K562 (cell line): Measurements from ENCODE around the gene HOXA1. TPM values are rescaled to one million over a fixed set of nuclear protein-coding genes. Genes with fewer than 3 reads are reported as not detected.

ENCODE experiments used
- ATAC-seq: fragments of 200-7000 bp; cut with Tn5 transposase; 3 replicates; pipeline ENCODE4 v1.9.1; 2020; ENCODE audit warnings: moderate library complexity
- BruUV-seq: library from RNA; stranded (reverse); fragments of 400-500 nt; replicated peaks from 2 replicates; lab custom pipeline; 2021; lab: Mats Ljungman, UMichigan
- CTCF ChIA-PET: fragments of 300-600 bp; formaldehyde crosslinking; extraction: SDS; loops from one replicate; lab custom pipeline; 2021; ENCODE audit warnings: low intra/inter-chr PET ratio; lab: Yijun Ruan, JAX
- POLR2A ChIA-PET: fragments of 300-600, 350-650 bp; sonication (Branson Sonifier 250); formaldehyde crosslinking; extraction: SDS; loops from one replicate; lab custom pipeline; 2021; ENCODE audit warnings: antibody characterized with exemption, inconsistent platforms; lab: Yijun Ruan, JAX
- DNase-seq, 4 experiments: peaks; one replicate each; pipeline versions ENCODE4 v3.0.0 to v3.0.0-alpha.2; 2011 to 2018; ENCODE audit warnings: low spot score in 3 of 4, mixed read lengths in 3 of 4; ENCODE audit errors: extremely low read depth in 1 of 4
- FAIRE-seq: peaks from 2 replicates; lab custom pipeline; 2011; peaks lifted over from hg19 to GRCh38; lab: Jason Lieb, UNC
- H2AFZ ChIP-seq: 2 replicates; pipeline ENCODE4 v1.6.0; 2011; ENCODE audit warnings: low read depth, low read length, control low read depth, inconsistent platforms
- H3K27ac ChIP-seq: fragments of 200-600 bp; 3 replicates; pipeline ENCODE4 v1.8.0; 2011; ENCODE audit warnings: low read depth, mild to moderate bottlenecking, control low read depth, inconsistent platforms, low read length, moderate library complexity, mixed read lengths; ENCODE audit errors: extremely low read depth
- H3K27me3 ChIP-seq, 2 experiments: fragments of 300-600 bp in 1 of 2; 2 replicates in 1 of 2; 3 replicates in 1 of 2; pipeline versions ENCODE4 v1.6.0 to v1.8.0; 2011; ENCODE audit warnings: inconsistent platforms in 2 of 2, low read length in 2 of 2, mild to moderate bottlenecking in 1 of 2, mixed read lengths in 1 of 2, moderate library complexity in 1 of 2; ENCODE audit not compliant: control insufficient read depth in 2 of 2, insufficient read depth in 2 of 2
- H3K36me3 ChIP-seq: fragments of 300-600 bp; 3 replicates; pipeline ENCODE4 v1.8.0; 2011; ENCODE audit warnings: mild to moderate bottlenecking, low read length, inconsistent platforms; ENCODE audit not compliant: control insufficient read depth, insufficient read depth
- H3K4me1 ChIP-seq, 2 experiments: fragments of 200-600 bp in 1 of 2; replicated peaks in 1 of 2; 2 replicates in 1 of 2; 3 replicates in 1 of 2; pipeline versions ENCODE4 v1.5.1 to v1.8.0; 2011; ENCODE audit warnings: inconsistent platforms in 2 of 2, low read length in 2 of 2, mild to moderate bottlenecking in 1 of 2, mixed read lengths in 1 of 2, moderate library complexity in 1 of 2; ENCODE audit not compliant: control insufficient read depth in 2 of 2, insufficient read depth in 2 of 2
- H3K4me2 ChIP-seq: 2 replicates; pipeline ENCODE4 v1.6.1; 2011; ENCODE audit warnings: low read length, control low read depth, inconsistent platforms, mixed read lengths; ENCODE audit not compliant: insufficient read depth
- H3K4me3 ChIP-seq: fragments of 200-600 bp; sonication (generic), shearing (Covaris generic); 2 replicates; pipeline ENCODE4 v1.5.1; 2016; ENCODE audit warnings: control low read depth, inconsistent platforms
- H3K79me2 ChIP-seq: fragments of 200-600 bp; 3 replicates; pipeline ENCODE4 v1.8.0; 2011; ENCODE audit warnings: low read length, inconsistent platforms; ENCODE audit not compliant: control insufficient read depth, insufficient read depth
- H3K9ac ChIP-seq, 2 experiments: 2 replicates each; pipeline versions ENCODE4 v1.6.0 to v1.6.1; 2011; ENCODE audit warnings: low read depth in 2 of 2, low read length in 2 of 2, control low read depth in 1 of 2, inconsistent platforms in 1 of 2, mild to moderate bottlenecking in 1 of 2, mixed read lengths in 1 of 2; ENCODE audit not compliant: insufficient read depth in 1 of 2
- H3K9me1 ChIP-seq: one replicate; pipeline ENCODE4 v1.6.0; 2011; ENCODE audit warnings: inconsistent platforms, mild to moderate bottlenecking, low read length, moderate library complexity; ENCODE audit not compliant: control insufficient read depth, insufficient read depth
- H3K9me3 ChIP-seq: replicated peaks from 2 replicates; pipeline ENCODE4 v1.5.1; 2011; ENCODE audit warnings: low read depth, low read length, inconsistent platforms; ENCODE audit not compliant: control insufficient read depth, insufficient read depth
- H4K20me1 ChIP-seq: replicated peaks from 2 replicates; pipeline ENCODE4 v1.6.1; 2011; ENCODE audit warnings: low read length, inconsistent platforms, mixed read lengths; ENCODE audit not compliant: control insufficient read depth, insufficient read depth
- EZH2 ChIP-seq: IDR thresholded peaks from 2 replicates; pipeline ENCODE4 v1.6.1; 2012; ENCODE audit warnings: low read depth, mild to moderate bottlenecking, inconsistent platforms, low read length, borderline replicate concordance
- FOXK1 ChIP-seq: sonication (generic); formaldehyde crosslinking; IDR thresholded peaks from 2 replicates; pipeline ENCODE4 v1.8.0; 2022; ENCODE audit warnings: missing genetic modification reagents, mild to moderate bottlenecking, borderline replicate concordance
- MXI1 ChIP-seq: IDR thresholded peaks from 2 replicates; pipeline ENCODE4 v1.6.1; 2011; ENCODE audit warnings: low read depth, mild to moderate bottlenecking, improper control_type of control experiment, low read length
- ZNF280A ChIP-seq: fragments of 450-650 bp; IDR thresholded peaks from 2 replicates; pipeline ENCODE4 v1.6.1; 2018; ENCODE audit warnings: mild to moderate bottlenecking, low read depth; ENCODE audit not compliant: partially characterized antibody
- WGBS: fragments of 100-300 bp; shearing (Covaris generic); methylation state at CpG from one replicate; pipeline ENCODE4 v1.1.6; 2016; ENCODE audit warnings: low coverage, mixed read lengths; ENCODE audit not compliant: insufficient coverage; ENCODE audit errors: missing lambda C conversion rate; 5-methylcytosine and 5-hydroxymethylcytosine counted together
- in situ Hi-C: fragments of 300-500 bp; cut with MboI; formaldehyde crosslinking; loops from 4 replicates; pipeline ENCODE4 v1.15.0; 2018; ENCODE audit warnings: inconsistent platforms, mixed read lengths
- intact Hi-C: fragments of 100-400 bp; cut with micrococcal nuclease; formaldehyde crosslinking; loops from 2 replicates; pipeline ENCODE4 v1.14.2; 2022
- polyA plus RNA-seq, 8 experiments: library from polyadenylated mRNA; depleted of rRNA in 4 of 8; stranded (reverse) in 5 of 8; unstranded in 3 of 8; fragments of >200 nt; fragmentation: Nextera tagmentation in 2 of 8; fragmentation: Illumina TruSeq in 1 of 8; extraction: Ambion mirVana in 2 of 8; extraction: Trizol in 1 of 8; gene quantifications; 2 replicates each; pipeline versions ENCODE4 v1.2.1 to v1.2.3, GENCODE V29; 2011 to 2014; ENCODE audit warnings: inconsistent platforms in 1 of 8, missing spikeins in 1 of 8
- total RNA-seq, 7 experiments: library from RNA; depleted of rRNA in 6 of 7; stranded (reverse); fragments of >200 nt in 6 of 7; fragmentation: Illumina TruSeq in 2 of 7; extraction: Trizol in 2 of 7; gene quantifications; 2 replicates each; pipeline versions ENCODE4 v1.2.1 to v1.2.3, GENCODE V29; 2011 to 2021; ENCODE audit warnings: low replicate concordance in 1 of 7

HOXA1 gene
- total and polyA plus RNA-seq, 9 of the 15 experiments (the other 6 are each of a cell fraction or from before 2014, with no cell fraction given) = 0.03 to 0.63 (median 0.09) TPM; not detected in 4

GRCh38 chr7:27097686-27098577, 2.1 kb upstream of the HOXA1 start:
- intact Hi-C loops (no loop called here), in situ Hi-C loops (no loop called here)
- ChIA-PET CTCF (no interaction called here), POLR2A (interaction anchor here (0.5 kb wide), 1 partner anchor 260 kb away, joined by 3 read pairs; no protein-coding TSS in a partner anchor)
- Histone ChIP-seq H2AFZ (no peak overlapping the region), H3K36me3 (no peaks in the 10 kb centered on the region), H3K4me1 (peaks cover 0 to 17% of the 10 kb centered on the region in 2 experiments; a peak in 2 of 5 replicates), H3K9me1 (no peaks in the 10 kb centered on the region), H3K27me3 (peaks cover 53 to 73% of the 10 kb centered on the region in 2 experiments), H3K4me3 (no peak overlapping the region), H3K9ac (no peak overlapping the region), H3K4me2 (no peak overlapping the region), H4K20me1 (no peaks in the 10 kb centered on the region), H3K79me2 (no peaks in the 10 kb centered on the region), H3K9me3 (no peaks in the 10 kb centered on the region), H3K27ac (no peak overlapping the region)
- 7% methylated on average over 29 of the region's 35 CpGs for WGBS
- FAIRE-seq (no peak), ATAC-seq (no peak), DNase-seq (no peak)
- BruUV-seq = no TSS peak
- no peak for TF ChIP-seq ZNF280A
- TF ChIP-seq MXI1 = no peak
- TF ChIP-seq EZH2 = 0 out of 2 replicates have a peak, but pooled peaks have one; percentile 25
- no peak for TF ChIP-seq FOXK1
